Measurements from ENCODE around the gene CCR2. TPM values are rescaled to one million over a fixed set of nuclear protein-coding genes. Genes with fewer than 3 reads are reported as not detected.
A peak's percentile ranks its signal among the peaks of the same experiment; 100 is the strongest.

The CCR2 gene
- total RNA-seq, 2 experiments from 2014 or later: 70.8 to 70.9 TPM

DNA sequence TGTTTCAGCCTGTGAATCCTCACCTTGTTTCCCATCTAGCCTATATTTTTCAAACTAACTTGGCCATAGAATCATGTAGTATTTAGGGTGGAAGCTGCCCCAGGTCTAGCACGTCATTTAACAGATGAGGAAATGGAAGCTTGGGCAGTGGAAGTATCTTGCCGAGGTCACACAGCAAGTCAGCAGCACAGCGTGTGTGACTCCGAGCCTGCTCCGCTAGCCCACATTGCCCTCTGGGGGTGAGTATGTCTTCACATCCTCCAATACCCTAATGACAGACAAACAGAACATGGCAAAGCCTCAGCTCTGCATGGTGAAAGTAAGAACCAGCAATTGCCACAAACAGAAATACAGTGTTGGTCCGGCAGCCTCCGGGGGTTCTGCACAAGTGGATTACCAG lies 14.7 kb downstream of the CCR2 start:
- H3K27me3 Mint-ChIP-seq (ENCODE audit: low read depth): no peaks in the 10 kb centered on the region
- no peaks in the 10 kb centered on the region for H3K9me3 Mint-ChIP-seq (ENCODE audit: insufficient read depth)
- peak; percentile 85 for DNase-seq
- peaks cover 70% of the 10 kb centered on the region for H3K4me1 Mint-ChIP-seq (ENCODE audit: low read depth)
- H3K27ac Mint-ChIP-seq: peak overlapping the region; percentile 78
- ChIA-PET CTCF (interaction anchor here (0.6 to 13.5 kb wide), 48 partner anchors 8 to 430 kb away, joined by 3 to 371 read pairs (median 7); partner anchors contain the start of genes CCR1, CCR2, CCRL2 and CXCR6), POLR2A (interaction anchor here (0.6 to 6.0 kb wide), 15 partner anchors 9 to 675 kb away, joined by 3 to 63 read pairs (median 13); partner anchors contain the start of genes CCR1 and CCR2)
- peak; percentile 71 for ATAC-seq
- peaks cover 34% of the 10 kb centered on the region for H3K36me3 Mint-ChIP-seq (ENCODE audit: low read depth)
- peak overlapping the region; percentile 1 for H3K4me3 Mint-ChIP-seq

- Mint-ChIP-seq H3K4me1 (ENCODE audit: low read depth) (peaks cover 76% of the 10 kb centered on the region), H3K27me3 (ENCODE audit: low read depth) (no peaks in the 10 kb centered on the region), H3K36me3 (ENCODE audit: low read depth) (peaks cover 37% of the 10 kb centered on the region), H3K9me3 (ENCODE audit: insufficient read depth) (no peaks in the 10 kb centered on the region), H3K4me3 (peak overlapping the region; percentile 77), H3K27ac (peak overlapping the region; percentile 81)
- ATAC-seq (no peak), DNase-seq (no peak)
- CTCF ChIA-PET: interaction anchor here (0.6 to 13.5 kb wide), 52 partner anchors 9 to 430 kb away, joined by 3 to 371 read pairs (median 7); partner anchors contain the start of genes CCR1, CCR2, CCRL2 and CXCR6
- POLR2A ChIA-PET: interaction anchor here (0.6 to 6.0 kb wide), 20 partner anchors 9 to 272 kb away, joined by 3 to 63 read pairs (median 6); partner anchors contain the start of genes CCR1, CCR2, CCR5AS and CCRL2
Observed at GRCh38 chr3:46369151-46369550, 15.2 kb downstream of the CCR2 start.

DNA sequence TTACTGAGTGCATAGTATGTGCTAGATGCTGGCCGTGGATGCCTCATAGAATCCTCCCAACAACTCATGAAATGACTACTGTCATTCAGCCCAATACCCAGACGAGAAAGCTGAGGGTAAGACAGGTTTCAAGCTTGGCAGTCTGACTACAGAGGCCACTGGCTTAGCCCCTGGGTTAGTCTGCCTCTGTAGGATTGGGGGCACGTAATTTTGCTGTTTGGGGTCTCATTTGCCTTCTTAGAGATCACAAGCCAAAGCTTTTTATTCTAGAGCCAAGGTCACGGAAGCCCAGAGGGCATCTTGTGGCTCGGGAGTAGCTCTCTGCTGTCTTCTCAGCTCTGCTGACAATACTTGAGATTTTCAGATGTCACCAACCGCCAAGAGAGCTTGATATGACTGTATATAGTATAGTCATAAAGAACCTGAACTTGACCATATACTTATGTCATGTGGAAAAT lies 15.8 kb downstream of the CCR2 start:
- Mint-ChIP-seq H3K9me3 (ENCODE audit: insufficient read depth) (no peaks in the 10 kb centered on the region), H3K4me3 (peak overlapping the region; percentile 77), H3K36me3 (ENCODE audit: low read depth) (peaks cover 43% of the 10 kb centered on the region), H3K27ac (peak overlapping the region; percentile 81), H3K4me1 (ENCODE audit: low read depth) (peaks cover 82% of the 10 kb centered on the region), H3K27me3 (ENCODE audit: low read depth) (no peaks in the 10 kb centered on the region)
- DNase-seq (no peak), ATAC-seq (peak; percentile 66)
- CTCF ChIA-PET: interaction anchor here (0.7 to 13.5 kb wide), 51 partner anchors 9 to 431 kb away, joined by 3 to 371 read pairs (median 7); partner anchors contain the start of genes CCR1, CCR2, CCR5AS and CCRL2
- POLR2A ChIA-PET: interaction anchor here (0.7 to 6.0 kb wide), 21 partner anchors 10 to 377 kb away, joined by 3 to 63 read pairs (median 7); partner anchors contain the start of genes CCR1, CCR2, CCR5AS and CCRL2

DNA sequence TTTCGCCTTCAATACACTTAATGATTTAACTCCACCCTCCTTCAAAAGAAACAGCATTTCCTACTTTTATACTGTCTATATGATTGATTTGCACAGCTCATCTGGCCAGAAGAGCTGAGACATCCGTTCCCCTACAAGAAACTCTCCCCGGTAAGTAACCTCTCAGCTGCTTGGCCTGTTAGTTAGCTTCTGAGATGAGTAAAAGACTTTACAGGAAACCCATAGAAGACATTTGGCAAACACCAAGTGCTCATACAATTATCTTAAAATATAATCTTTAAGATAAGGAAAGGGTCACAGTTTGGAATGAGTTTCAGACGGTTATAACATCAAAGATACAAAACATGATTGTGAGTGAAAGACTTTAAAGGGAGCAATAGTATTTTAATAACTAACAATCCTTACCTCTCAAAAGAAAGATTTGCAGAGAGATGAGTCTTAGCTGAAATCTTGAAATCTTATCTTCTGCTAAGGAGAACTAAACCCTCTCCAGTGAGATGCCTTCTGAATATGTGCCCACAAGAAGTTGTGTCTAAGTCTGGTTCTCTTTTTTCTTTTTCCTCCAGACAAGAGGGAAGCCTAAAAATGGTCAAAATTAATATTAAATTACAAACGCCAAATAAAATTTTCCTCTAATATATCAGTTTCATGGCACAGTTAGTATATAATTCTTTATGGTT lies 17.1 kb downstream of the CCR2 start, which contains the start of gene CCR5:
CCR5 (plus strand) TSS at position 108 of the 680 bp plus-strand sequence. CDS start 1,957 bp downstream, outside the sequence.
- peaks cover 49% of the 10 kb centered on the region for H3K36me3 Mint-ChIP-seq (ENCODE audit: low read depth)
- DNase-seq: peak; percentile 71

GRCh38 chr3:46371519-46372340 lies 17.8 kb downstream of the CCR2 start:
- no peaks in the 10 kb centered on the region for H3K9me3 Mint-ChIP-seq (ENCODE audit: insufficient read depth)
- DNase-seq (no peak), ATAC-seq (no peak)
- peaks cover 88% of the 10 kb centered on the region for H3K4me1 Mint-ChIP-seq (ENCODE audit: low read depth)
- peak overlapping the region; percentile 77 for H3K4me3 Mint-ChIP-seq
- peaks cover 48% of the 10 kb centered on the region for H3K36me3 Mint-ChIP-seq (ENCODE audit: low read depth)
- ChIA-PET CTCF (interaction anchor here (0.8 to 13.5 kb wide), 50 partner anchors 9 to 611 kb away, joined by 3 to 371 read pairs (median 5); partner anchors contain the start of genes CCR1, CCR2, CCR5AS and CCRL2), POLR2A (interaction anchor here (0.7 to 6.0 kb wide), 16 partner anchors 12 to 286 kb away, joined by 3 to 63 read pairs (median 5); partner anchors contain the start of gene CCR1)
- H3K27me3 Mint-ChIP-seq (ENCODE audit: low read depth): no peaks in the 10 kb centered on the region
- peak overlapping the region; percentile 81 for H3K27ac Mint-ChIP-seq

More for the DNA sequence above, 17.1 kb downstream of the CCR2 start, which contains the start of gene CCR5:
- peak; percentile 62 for ATAC-seq
- no peaks in the 10 kb centered on the region for H3K27me3 Mint-ChIP-seq (ENCODE audit: low read depth)
- no peaks in the 10 kb centered on the region for H3K9me3 Mint-ChIP-seq (ENCODE audit: insufficient read depth)
- peak within 1 kb of the TSS; percentile 77 for H3K4me3 Mint-ChIP-seq
- H3K27ac Mint-ChIP-seq: peak within 1 kb of the TSS; percentile 81
- ChIA-PET POLR2A (interaction anchor here (0.6 to 6.0 kb wide), 19 partner anchors 11 to 378 kb away, joined by 3 to 63 read pairs (median 7); partner anchors contain the start of genes CCR1 and CCR2), CTCF (interaction anchor here (0.6 to 13.5 kb wide), 40 partner anchors 7 to 528 kb away, joined by 3 to 371 read pairs (median 9); partner anchors contain the start of genes CCR1, CCR2 and CXCR6)
- peaks cover 89% of the 10 kb centered on the region for H3K4me1 Mint-ChIP-seq (ENCODE audit: low read depth)

DNA sequence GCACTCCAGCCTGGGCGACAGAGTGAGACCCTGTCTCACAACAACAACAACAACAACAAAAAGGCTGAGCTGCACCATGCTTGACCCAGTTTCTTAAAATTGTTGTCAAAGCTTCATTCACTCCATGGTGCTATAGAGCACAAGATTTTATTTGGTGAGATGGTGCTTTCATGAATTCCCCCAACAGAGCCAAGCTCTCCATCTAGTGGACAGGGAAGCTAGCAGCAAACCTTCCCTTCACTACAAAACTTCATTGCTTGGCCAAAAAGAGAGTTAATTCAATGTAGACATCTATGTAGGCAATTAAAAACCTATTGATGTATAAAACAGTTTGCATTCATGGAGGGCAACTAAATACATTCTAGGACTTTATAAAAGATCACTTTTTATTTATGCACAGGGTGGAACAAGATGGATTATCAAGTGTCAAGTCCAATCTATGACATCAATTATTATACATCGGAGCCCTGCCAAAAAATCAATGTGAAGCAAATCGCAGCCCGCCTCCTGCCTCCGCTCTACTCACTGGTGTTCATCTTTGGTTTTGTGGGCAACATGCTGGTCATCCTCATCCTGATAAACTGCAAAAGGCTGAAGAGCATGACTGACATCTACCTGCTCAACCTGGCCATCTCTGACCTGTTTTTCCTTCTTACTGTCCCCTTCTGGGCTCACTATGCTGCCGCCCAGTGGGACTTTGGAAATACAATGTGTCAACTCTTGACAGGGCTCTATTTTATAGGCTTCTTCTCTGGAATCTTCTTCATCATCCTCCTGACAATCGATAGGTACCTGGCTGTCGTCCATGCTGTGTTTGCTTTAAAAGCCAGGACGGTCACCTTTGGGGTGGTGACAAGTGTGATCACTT lies 18.8 kb downstream of the CCR2 start:
- POLR2A ChIA-PET: interaction anchor here (0.7 to 6.0 kb wide), 11 partner anchors 19 to 287 kb away, joined by 3 to 63 read pairs (median 4); partner anchors contain the start of gene CCR1

DNA sequence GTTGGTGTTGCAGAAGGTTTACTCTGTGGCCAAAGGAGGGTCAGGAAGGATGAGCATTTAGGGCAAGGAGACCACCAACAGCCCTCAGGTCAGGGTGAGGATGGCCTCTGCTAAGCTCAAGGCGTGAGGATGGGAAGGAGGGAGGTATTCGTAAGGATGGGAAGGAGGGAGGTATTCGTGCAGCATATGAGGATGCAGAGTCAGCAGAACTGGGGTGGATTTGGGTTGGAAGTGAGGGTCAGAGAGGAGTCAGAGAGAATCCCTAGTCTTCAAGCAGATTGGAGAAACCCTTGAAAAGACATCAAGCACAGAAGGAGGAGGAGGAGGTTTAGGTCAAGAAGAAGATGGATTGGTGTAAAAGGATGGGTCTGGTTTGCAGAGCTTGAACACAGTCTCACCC lies 20.8 kb downstream of the CCR2 start:
- ChIA-PET POLR2A (interaction anchor here (1.3 kb wide), 1 partner anchor 9 kb away, joined by 4 read pairs; no protein-coding TSS in a partner anchor), CTCF (interaction anchor here (1.0 to 13.5 kb wide), 11 partner anchors 9 to 436 kb away, joined by 3 to 371 read pairs (median 5); partner anchors contain the start of gene CCR1)
- H3K36me3 Mint-ChIP-seq (ENCODE audit: low read depth): peaks cover 54% of the 10 kb centered on the region
- ATAC-seq: no peak
- DNase-seq: no peak
- H3K9me3 Mint-ChIP-seq (ENCODE audit: insufficient read depth): no peaks in the 10 kb centered on the region
- H3K27ac Mint-ChIP-seq: peak overlapping the region; percentile 69
- H3K27me3 Mint-ChIP-seq (ENCODE audit: low read depth): no peaks in the 10 kb centered on the region
- peak overlapping the region; percentile 77 for H3K4me3 Mint-ChIP-seq
- peaks cover 82% of the 10 kb centered on the region for H3K4me1 Mint-ChIP-seq (ENCODE audit: low read depth)

More for the DNA sequence above, 18.8 kb downstream of the CCR2 start:
- Mint-ChIP-seq H3K27me3 (ENCODE audit: low read depth) (no peaks in the 10 kb centered on the region), H3K4me1 (ENCODE audit: low read depth) (peaks cover 92% of the 10 kb centered on the region), H3K9me3 (ENCODE audit: insufficient read depth) (no peaks in the 10 kb centered on the region), H3K4me3 (peak overlapping the region; percentile 77), H3K27ac (peak overlapping the region; percentile 73), H3K36me3 (ENCODE audit: low read depth) (peaks cover 54% of the 10 kb centered on the region)
- ATAC-seq: peak; percentile 33
- CTCF ChIA-PET: interaction anchor here (0.8 to 13.5 kb wide), 45 partner anchors 8 to 612 kb away, joined by 3 to 371 read pairs (median 5); partner anchors contain the start of genes CCR1, CCR2, CCR5AS and CCRL2
- peak; percentile 68 for DNase-seq

- Mint-ChIP-seq H3K27ac (peak overlapping the region; percentile 69), H3K4me1 (ENCODE audit: low read depth) (peaks cover 80% of the 10 kb centered on the region), H3K36me3 (ENCODE audit: low read depth) (peaks cover 54% of the 10 kb centered on the region), H3K9me3 (ENCODE audit: insufficient read depth) (no peaks in the 10 kb centered on the region), H3K4me3 (peak overlapping the region; percentile 77), H3K27me3 (ENCODE audit: low read depth) (no peaks in the 10 kb centered on the region)
- ATAC-seq: no peak
- ChIA-PET CTCF (interaction anchor here (1.0 to 13.5 kb wide), 10 partner anchors 9 to 436 kb away, joined by 3 to 371 read pairs (median 5); partner anchors contain the start of gene CCR1), POLR2A (interaction anchor here (1.3 kb wide), 1 partner anchor 9 kb away, joined by 4 read pairs; no protein-coding TSS in a partner anchor)
- no peak for DNase-seq
Observed at GRCh38 chr3:46375218-46375617, 21.3 kb downstream of the CCR2 start.

- H3K27ac Mint-ChIP-seq: peak overlapping the region; percentile 77
- CTCF ChIA-PET: interaction anchor here (1.0 to 13.5 kb wide), 6 partner anchors 24 to 292 kb away, joined by 4 to 371 read pairs (median 44); partner anchors contain the start of gene CCR1
- POLR2A ChIA-PET: no interaction called here
- no peaks in the 10 kb centered on the region for H3K9me3 Mint-ChIP-seq (ENCODE audit: insufficient read depth)
- peaks cover 56% of the 10 kb centered on the region for H3K36me3 Mint-ChIP-seq (ENCODE audit: low read depth)
- DNase-seq (no peak), ATAC-seq (peak; percentile 46)
- H3K27me3 Mint-ChIP-seq (ENCODE audit: low read depth): no peaks in the 10 kb centered on the region
- peaks cover 80% of the 10 kb centered on the region for H3K4me1 Mint-ChIP-seq (ENCODE audit: low read depth)
- H3K4me3 Mint-ChIP-seq: peak overlapping the region; percentile 49
Observed at GRCh38 chr3:46375814-46376213, 21.9 kb downstream of the CCR2 start.
